NCI-H446 treated with DMSO at 0.1 percent for 48 hours (cell line): Measurements from ENCODE around the gene UBR3.
"Not testable (repeated sequence)": the region's sequence is repeated elsewhere in the genome, so short reads cannot be mapped to it uniquely, and the experiment has no call there.

Experiments used
- DNase-seq: peaks from one replicate; lab custom pipeline; 2025; lab: John Stamatoyannopoulos, UW

UBR3 gene

DNA sequence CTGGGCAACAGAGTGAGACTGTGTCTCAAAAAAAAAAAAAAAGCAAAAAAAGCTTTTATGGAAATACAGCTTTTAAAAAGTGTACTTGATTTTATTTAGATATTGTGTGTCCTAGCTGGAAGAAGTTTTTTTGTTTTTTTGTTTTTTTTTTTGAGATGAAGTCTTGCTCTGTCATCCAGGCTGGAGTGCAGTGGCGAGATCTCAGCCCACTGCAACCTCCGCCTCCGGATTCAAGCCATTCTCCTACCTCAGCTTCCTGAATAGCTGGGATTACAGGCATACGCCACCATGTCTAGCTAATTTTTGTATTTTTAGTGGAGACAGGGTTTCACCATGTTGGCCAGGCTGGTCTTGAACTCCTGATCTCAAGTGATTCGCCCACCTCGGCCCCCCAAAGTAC, 39.0 kb downstream of the UBR3 start:
- not testable (repeated sequence) for DNase-seq

DNA sequence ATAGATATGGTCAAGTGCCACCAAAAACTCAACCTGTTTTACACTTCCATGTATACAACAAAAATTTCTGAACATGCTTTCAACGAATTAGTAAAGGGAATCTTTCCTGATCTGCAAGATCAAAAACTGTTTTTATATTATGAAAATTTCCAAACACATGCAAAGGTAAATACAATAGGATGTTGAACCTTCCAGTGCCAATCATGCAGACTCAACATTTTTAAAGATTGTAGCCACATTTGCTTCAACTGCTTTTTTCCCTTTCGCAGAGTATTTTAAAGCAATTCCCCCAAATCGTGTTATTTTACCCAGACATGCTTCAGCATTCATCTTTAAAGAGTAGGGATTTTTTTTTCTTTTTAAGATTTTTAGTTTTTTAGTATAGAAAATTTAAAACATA, 40.3 kb downstream of the UBR3 start:
- no peak for DNase-seq

DNA sequence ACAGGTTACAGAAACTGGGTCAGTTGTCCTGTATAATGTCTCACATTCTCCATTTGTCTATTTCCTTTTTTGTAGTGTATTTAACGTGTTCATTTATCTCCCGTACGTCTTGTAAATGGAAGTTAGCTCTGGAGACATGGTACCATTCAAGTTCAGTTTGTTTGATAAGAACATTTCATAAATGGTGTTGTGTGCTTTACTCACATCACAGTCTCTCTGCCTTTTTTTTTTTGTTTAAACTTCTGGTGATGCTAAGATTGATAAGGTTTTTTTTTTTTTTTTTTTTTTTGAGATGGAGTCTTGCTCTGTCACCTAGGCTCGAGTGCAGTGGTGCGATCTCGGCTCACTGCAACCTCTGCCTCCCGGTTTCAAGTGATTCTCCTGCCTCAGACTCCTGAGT, 41.7 kb downstream of the UBR3 start:
- DNase-seq: no peak

DNA sequence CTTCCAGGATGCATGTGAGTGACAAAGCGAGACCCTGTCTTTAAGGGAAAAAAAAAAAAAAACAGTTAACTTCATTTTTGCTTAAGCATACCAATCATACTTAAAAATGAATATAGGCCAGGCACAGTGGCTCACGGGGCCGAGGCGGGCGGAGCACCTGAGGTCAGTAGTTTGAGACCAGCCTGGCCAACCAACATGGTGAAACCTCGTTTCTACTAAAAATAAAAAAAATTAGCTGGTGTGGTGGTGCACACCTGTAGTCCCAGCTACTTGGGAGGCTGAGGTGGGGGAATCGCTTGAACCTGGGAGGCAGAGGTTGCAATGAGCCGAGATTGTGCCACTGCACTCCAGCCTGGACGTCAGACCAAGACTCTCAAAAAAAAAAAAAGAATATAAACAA, 44.1 kb downstream of the UBR3 start:
- DNase-seq: not testable (repeated sequence)

DNA sequence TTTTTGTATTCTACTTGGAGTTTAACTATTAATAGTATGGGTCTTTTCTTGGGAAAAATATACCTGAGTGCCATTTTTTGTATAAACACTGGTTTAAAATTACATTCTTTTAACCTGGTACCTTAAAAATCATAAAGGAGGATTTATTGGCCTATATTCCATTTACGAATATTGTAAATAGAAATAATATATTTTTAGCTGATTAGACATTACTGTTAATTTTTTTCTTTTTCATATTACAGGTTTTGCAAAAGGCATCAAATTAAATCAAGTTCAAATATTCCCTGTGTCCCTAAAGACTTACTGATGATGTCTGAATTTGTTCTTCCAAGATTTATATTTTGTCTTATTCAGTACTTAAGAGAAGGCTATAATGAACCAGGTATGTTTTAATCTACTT, 44.7 kb downstream of the UBR3 start:
- no peak for DNase-seq

DNA sequence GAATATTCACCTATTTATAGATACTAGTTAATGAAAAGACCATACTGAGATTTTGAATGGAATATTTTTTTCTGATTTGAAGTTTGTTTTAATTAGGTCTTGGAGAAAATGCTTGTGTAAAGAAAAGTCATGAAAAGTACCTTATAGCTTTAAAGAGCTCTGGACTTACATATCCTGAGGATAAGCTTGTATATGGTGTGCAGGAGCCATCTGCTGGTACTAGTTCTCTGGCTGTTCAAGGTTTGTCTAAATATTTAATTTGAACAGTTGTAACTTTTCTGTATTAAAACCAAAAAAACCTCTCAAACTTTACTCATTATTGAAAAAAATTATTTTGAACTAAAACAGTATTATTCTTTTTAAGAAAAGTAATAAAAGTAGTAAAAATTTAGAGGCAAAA, 50.1 kb downstream of the UBR3 start:
- no peak for DNase-seq

DNA sequence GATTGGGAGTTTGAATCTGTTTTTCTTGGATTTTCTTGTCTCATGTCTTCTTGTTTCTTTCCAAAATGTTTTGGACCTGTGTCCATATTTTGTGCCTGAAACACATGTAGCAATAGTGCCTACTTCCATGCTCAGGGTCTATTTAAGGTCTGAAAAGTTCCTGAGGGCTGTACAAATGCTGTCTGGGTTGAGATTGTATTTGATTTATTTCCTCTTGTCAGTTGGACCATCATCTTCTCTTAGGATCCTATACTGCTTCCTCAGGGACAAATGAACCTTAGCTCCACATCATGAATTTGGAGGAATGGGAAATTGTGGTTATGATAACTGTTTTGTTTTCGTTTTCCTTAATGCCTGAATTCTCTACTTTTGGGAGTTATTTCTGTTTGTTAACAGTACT, 59.9 kb downstream of the UBR3 start:
- DNase-seq: no peak

DNA sequence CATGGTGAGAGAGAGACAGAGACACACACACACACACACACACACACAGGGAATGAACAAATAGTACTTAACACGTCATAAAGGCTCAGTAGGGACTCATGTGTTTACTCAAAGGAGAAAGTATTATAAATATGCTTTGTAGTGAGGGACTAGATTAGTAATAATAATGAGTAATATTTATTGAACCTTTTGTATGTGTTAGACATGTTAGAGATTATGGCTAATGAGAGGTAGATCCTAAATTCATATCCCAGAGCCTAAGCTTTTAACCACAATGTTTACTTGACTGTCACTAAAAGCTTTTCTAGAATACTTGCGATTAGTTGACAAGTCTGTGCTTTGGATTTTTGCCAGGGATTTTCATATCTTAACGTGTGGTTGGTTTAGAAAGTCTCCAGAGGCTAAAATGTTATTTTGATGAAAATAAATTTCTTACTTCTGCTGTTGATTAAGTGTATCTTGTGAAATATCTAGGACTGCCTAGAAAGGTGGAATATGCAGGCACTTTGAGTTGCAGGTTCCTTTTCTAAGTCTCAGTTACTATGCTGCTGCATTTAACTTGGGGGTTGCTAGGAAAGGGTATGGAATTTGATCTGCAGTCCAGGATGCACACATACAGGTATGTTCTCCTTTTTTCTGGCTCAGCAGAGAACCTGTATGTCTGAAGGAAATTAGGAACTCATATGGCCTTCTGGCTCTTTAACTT, 64.5 kb downstream of the UBR3 start:
- no peak for DNase-seq

DNA sequence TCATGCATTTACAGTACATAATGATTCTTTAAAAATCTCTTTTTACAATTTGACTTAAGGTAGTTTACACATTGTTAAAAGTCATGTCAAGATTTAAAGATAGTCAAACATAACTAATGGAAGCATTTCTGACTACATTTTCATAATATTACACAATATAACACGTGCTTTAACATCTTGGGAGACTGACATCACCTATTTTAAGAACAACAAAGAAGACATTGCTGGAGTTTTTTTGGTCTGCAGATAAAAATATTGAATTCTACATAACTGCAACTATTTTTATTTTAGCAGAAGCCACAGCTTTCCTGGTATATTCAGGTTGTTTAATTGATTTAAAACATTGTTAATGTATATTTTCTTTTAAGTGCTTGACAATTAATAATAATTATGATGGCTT, 65.7 kb downstream of the UBR3 start:
- no peak for DNase-seq

DNA sequence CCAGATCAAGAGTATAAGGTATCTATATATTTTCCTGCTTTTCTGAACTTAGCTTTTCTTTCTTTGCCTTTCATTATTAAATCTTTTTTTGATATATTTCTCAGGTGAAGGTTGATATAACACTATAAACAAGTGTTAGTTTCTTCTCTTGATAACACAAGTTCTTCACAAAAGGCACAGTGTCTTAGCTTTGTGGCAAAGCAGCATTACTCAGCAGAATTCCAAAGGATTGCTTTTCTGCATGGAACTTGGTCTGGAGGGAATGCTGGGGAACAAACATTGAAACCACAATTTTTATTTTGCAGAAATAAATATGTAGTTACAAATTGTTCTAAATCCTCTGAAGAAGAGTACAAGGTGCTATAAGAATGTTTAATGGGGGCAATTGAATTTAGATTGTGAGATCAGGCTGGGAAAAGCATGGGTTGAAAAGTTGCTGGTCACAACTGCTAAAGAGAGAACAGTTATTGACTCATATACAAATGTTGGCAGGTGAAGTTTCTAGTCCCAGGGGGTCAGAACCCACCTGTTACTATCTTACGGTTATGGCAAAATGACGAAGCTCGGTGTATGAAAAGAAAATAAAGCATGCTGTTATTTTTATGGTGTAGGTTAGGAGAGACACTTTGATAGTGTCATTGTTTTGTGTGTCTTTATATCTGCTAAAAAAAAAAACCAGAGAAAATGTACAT, 68.2 kb downstream of the UBR3 start:
- DNase-seq: no peak

DNA sequence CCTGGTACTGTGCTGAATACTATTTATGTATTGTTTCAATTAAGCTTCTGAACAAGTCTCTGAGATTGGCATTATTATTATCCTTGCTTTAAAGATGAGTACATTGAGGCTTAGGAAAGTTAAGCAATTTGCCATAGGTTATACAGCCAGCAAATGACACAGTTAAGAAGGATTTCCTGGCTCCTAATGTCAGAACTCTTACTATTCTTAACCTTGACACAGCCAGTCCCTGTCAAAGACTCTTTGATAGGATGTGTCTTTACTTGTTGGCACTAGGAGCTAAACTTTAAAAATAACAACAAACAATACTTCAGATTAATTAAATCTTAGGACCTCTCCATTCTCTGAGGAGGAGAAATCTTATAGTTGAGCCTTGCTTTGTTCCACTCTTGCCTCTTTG, 70.6 kb downstream of the UBR3 start:
- DNase-seq: no peak

DNA sequence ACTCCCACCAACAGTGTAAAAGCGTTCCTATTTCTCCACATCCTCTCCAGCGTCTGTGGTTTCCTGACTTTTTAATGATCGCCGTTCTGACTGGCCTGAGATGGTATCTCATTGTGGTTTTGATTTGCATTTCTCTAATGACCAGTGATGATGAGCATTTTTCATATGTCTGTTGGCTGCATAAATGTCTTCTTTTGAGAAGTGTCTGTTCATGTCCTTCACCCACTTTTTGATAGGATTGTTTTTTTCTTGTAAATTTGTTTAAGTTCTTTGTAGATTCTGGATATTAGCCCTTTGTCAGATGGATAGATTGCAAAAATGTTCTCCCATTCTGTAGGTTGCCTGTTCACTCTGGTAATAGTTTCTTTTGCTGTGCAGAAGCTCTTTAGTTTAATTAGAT, 72.8 kb downstream of the UBR3 start:
- not testable (repeated sequence) for DNase-seq

DNA sequence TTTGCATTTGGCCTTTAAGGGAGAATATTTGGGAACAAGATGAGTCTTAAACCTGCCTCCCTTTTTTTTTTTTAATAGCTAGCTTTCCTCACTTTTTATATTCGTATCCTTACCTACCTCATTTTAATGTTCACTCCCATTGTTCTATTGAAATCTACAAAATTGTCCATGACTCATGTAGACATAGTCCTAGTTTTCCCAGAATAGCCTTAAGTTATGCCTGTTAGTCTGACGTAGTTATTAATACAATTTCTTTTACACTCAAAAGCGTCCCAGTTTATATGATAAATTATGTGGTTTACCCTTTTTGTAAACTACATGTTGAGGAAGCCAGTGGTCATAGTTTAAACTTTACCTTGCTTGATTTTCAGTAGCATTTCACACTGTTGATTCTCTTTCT, 73.4 kb downstream of the UBR3 start:
- no peak for DNase-seq

DNA sequence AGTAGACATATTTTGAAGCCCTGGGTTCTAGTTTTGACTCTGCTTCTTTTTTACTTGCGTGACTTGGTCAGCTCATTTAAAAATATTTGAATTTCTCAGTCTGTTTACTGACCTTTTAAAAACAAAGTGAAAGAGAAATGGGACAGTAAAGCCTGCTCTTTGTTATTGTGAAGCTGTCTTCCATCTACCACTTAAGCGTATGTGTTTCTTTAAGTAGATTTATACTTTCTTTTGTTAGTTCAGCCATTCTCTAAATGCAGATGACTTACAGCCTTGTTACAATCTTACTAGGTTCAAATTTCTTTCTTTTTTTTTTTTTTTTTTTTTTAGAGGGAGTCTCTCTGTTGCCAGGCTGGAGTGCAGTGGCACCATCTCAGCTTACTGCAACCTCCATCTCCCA, 79.5 kb downstream of the UBR3 start:
- no peak for DNase-seq

DNA sequence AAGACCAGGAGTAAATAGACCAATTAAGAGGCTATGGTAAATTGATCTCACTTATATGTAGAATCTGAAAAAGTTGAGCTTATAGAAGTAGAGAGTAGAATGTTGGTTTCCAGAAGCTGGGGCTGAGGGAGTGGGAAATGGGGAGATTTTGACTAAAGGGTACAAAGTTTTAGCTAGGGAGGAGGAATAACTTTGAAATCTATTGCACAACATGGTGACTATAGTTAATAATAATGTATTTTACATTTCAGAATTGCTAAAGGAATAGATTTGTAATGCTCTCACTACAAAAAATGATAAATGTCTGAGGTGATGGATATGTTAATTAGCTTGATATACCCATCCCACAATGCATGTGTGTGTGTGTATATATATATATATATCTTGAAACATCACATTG, 82.1 kb downstream of the UBR3 start:
- DNase-seq: no peak

DNA sequence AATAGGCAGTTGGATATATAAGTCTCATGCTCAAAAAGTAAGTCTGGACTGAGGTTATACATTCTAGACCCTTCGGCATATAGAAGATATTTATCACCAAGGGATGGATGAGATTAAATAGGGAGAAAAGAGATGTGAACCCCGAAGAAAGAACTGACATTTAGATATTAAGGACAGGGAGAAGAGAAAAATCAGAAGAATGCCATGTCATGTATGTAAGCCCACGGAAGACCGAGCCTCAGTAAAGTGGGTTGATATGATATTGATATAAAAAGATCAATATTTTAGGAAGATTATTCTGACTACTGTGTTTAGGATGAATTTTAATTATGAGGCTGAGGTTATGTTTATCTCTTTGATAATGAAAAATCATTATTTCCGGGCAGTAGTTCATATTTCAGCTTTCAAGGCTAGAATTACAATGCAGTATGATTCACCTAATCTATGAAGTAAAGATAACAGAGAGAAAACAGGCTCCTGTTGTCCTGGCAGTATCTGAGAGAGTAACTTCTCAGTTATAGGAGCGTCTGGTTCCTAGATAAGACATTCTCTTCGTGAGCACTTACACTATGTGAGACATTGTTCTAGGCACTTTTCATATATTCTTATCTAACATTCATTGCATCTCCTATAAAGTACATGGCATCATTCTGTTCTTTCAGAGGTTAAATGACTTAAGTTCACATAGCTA, 83.0 kb downstream of the UBR3 start:
- DNase-seq: no peak

DNA sequence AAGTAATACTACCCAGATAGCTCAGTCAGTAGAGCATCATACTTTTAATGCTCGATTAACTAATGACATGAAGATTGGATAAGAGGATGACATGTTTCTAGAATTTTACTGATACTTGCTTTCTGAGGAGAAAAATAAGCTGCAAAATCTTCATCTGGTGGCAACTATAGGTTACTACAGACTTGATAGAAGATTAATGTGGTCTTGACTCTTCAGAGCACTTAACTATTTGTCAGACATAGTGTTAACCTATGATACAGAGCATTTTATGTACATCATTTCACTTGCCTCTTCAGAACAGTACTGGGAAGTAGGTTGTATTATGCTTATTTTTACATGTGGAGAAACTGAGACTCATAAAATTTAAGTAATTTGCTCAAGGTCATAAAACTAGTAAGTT, 83.9 kb downstream of the UBR3 start:
- DNase-seq: no peak

DNA sequence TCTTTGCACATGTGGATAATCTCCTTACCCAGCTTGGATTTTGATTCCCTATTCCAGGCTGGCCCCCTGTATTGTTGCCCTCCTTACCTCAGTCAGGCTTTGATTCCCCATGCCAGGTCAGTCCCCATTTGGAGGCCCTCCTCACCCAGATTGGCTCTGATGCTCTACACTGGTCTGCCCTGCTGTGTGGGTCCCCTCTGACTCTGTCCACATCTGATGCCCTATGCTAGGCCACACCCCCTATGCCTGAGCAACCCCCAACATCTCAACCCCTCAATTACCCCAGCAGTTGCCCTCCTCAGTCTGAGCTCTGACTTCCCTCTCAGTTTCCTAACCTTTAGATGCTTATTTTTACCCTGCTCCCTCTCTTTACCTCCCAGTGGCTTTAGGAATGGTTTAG, 89.4 kb downstream of the UBR3 start:
- DNase-seq: no peak

DNA sequence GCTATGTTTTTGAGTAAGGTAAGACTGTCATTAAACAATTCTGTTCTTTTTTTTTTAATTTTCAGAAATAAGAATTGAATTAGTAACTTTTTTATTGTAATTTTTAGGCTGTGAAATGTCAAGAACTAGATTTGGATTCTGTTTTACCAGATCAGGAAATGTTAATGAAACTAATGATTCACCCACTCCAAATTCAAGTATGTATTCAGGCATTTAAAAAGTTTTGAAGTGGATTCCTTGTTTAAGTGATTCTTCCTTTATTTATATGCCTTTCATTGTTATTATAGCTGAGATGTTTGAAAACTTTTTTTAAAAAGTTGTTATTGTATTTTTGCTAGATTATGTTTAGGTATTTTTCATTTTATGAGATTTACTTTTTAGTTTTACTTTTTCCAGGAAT, 96.7 kb downstream of the UBR3 start:
- no peak for DNase-seq

DNA sequence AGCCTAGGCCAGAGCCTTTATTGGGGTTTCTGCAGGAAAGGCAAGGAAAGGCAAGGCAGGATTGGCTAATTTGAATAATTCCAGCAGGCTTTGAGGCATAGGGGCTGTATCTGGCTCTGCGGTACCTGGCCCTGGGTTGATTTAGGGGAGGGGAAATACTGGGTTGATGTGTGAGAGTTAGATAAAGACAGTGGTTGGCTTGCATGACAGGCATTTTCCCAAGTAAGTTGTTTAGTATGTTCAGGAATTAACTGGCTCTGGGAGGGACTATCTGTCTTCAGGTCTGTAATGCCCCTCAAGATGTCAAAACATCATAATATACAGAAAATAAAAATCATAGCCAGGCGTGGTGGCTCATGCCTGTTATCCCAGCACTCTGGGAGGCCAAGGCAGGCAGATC, 98.7 kb downstream of the UBR3 start:
- DNase-seq: no peak

DNA sequence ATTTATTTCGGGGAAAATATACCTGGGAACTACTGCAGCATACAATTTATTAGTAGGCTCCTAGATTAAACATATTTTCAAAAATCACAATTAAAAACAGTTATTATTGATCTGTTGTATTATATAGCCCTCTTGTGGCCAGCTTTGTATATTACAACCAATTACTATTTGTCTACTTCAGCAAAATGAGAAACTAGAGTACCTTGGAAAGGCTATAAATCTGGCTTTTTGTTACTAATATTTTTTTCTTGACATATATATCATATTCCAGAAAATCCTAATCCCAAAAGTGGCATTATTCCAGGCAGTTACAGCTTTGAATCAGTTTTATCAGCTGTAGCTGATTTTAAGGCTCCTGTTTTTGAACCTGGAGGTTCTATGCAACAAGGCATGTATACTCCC, 101.2 kb downstream of the UBR3 start:
- DNase-seq: peak; percentile 18

DNA sequence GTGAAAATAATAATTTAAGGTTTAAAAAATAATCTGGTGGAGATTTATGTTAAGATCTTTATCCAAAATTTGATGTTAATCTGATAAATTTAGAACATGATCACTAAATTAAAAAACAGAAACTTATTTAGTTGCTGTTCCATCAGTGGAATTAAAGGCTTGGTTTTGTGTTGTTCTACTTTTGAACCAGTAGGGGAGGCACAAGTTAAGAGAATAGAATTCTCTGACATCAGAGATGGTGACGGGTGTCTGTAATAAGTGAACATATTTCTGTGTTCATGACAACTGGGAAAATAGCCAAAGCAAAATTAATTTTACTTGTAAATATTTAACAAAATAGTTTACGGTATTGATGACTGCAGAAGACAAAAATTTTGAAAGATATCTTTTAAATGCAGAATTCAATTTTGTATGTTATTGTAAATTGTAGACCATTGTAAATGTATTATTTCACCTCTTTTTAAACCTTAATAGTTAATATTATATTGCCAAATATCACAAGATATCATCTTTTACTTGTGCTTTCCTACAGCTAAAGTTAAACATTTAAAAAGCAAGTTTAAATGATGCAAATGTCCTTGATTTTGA, 106.0 kb downstream of the UBR3 start:
- DNase-seq: peak; percentile 67

DNA sequence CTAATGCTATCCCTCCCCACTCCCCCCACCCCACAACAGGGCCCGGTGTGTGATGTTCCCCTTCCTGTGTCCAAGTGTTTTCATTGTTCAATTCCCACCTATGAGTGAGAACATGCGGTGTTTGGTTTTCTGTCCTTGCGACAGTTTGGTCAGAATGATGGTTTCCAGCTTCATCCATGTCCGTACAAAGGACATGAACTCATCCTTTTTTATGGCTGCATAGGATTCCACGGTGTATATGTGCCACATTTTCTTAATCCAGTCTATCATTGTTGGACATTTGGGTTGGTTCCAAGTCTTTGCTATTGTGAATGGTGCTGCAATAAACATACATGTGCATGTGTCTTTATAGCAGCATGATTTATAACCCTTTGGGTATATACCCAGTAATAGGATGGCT, 109.4 kb downstream of the UBR3 start:
- not testable (repeated sequence) for DNase-seq
